ENCODE data around the gene LITAF.
"Not testable (repeated sequence)": the region's sequence is repeated elsewhere in the genome, so short reads cannot be mapped to it uniquely, and the experiment has no call there.

The LITAF gene

GRCh38 chr16:11621539-11621919, 34.8 kb upstream of the LITAF start:
- DNase-seq (ENCODE audit: low read depth in 2 of 2, low spot score in 1 of 2): no peak

DNA sequence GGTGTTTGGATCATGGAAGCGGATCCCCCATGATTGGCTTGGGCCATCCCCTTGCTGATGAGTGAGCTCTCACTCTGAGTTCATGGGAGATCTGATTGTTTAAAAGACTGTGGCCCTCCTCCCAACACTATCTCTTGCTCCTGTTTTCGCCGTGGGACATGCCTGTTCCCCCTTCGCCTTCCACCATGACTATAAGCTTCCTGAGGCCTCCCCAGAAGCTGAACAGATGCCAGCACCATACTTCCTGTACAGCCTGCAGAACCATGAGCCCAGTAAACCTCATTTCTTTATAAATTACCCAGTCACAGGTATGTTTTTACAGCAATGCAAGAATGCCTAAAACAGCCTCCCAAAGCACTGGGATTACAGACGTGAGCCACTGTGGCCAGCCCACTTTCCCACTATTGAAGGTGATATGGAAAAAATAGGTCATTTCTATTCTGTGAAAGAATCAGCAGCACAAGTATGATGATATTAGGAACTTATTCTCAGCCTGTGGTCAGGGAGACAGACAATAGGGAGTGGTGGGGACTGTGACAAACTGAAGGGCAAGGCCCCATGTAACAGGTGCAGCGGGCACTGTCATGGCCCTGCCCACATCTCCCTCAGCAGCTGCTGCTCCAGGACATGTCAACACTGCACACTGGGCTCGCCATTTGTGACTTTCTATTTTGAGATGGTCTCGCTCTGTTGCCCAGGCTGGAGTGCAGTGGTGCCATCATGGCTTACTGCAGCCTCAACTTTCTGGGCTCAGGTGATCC, 33.7 kb upstream of the LITAF start:
- DNase-seq (ENCODE audit: low read depth in 2 of 2, low spot score in 1 of 2): no peak

GRCh38 chr16:11619327-11619851, 32.7 kb upstream of the LITAF start:
- DNase-seq (ENCODE audit: low read depth in 2 of 2, low spot score in 1 of 2): no peak

GRCh38 chr16:11618107-11618717, 31.5 kb upstream of the LITAF start:
- DNase-seq (ENCODE audit: low read depth in 2 of 2, low spot score in 1 of 2): no peak

- DNase-seq (ENCODE audit: low read depth in 2 of 2, low spot score in 1 of 2): no peak
These were observed 29.2 kb upstream of the LITAF start for GRCh38 chr16:11615748-11616447.

- DNase-seq (ENCODE audit: low read depth in 2 of 2, low spot score in 1 of 2): no peak
These were observed 28.0 kb upstream of the LITAF start for GRCh38 chr16:11614587-11615175.

DNA sequence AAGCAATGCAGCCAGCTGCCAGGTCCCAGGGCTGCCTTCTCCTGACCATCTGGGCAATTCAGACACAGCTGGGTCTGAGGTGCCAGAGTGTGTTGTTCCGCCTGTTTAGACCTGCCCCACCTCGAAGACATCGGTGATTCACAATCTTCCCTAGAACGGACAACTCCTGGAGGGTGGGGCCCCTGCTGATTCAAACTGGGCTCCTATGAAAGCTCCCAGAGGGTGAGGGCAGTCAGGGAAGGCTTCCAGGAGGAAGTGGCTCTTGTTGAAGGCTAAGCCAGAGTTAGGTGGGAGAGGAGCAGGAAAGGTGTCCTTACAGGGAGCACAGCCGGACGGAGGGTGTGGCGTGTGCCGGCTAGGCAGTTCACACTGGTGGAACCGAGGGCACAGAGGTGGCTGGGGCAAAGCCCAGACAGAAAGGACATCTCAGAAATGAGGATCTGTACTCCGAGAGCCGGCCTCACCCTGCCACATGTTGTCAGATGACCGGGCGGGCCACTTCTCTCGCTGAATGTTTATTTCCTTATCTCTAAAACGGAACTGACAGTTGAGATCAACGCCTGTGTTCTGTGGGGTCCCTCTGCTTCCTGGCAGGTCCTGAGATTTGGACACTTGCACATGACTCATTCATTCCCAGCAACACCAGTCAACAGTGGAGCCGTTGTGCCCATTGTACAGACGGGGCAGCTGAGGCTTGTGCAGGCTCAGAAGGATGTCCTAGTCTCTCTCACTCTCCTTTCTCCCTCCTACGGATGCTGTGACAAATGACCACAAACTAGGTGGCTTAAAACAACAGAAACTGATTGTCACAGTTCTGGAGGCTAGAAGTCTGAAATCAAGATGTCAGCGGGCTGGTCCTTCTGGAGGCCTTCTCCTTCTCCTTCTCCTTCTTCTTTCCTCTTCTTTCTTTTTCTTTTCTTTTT, 26.9 kb upstream of the LITAF start:
- peak in 1 of 2 donors; percentile 11 for DNase-seq (ENCODE audit: low read depth in 2 of 2, low spot score in 1 of 2)

GRCh38 chr16:11612665-11613025, 25.9 kb upstream of the LITAF start:
- no peak for DNase-seq (ENCODE audit: low read depth in 2 of 2, low spot score in 1 of 2)

DNA sequence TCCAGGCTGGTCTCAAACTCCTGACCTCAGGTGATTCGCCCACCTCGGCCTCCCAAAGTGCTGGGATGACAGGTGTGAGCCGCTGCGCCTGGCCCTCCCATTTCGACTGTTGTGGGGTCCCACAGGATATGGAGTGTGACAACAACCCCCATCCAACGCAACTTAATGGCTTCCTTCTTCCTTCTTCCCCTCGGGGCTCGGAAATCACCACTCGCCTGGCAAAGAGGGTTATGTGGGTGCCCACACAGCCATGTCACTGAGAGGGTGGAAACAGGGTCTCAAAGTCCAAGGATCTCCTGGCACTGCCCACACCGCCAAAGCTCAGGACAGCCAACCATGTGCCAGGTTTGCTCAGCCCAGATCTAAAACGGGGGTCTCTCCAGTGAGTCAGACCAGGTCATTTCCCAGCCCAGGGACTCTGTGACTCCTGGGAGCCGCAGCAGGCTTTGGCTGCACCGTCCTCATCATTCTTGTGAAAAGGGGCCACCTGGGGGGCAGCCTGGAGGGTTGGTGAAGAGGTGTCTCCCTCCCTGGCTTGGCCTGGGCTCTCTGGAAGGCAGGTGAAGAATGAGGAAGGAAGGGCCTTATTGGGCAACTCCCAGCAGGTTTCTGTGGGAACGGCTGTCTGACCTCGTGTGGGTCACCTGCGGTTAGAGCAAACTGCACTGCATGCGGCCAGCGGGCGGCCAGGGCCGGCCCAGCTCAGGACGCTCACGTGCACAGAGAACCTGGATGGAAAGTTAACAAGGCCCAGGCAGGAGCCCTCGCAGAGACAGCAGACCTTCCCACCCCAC, 25.3 kb upstream of the LITAF start:
- DNase-seq (ENCODE audit: low read depth in 2 of 2, low spot score in 1 of 2): no peak

GRCh38 chr16:11610580-11610979, 23.9 kb upstream of the LITAF start:
- DNase-seq (ENCODE audit: low read depth in 2 of 2, low spot score in 1 of 2): no peak

- DNase-seq (ENCODE audit: low read depth in 2 of 2, low spot score in 1 of 2): no peak
These were observed 23.4 kb upstream of the LITAF start for GRCh38 chr16:11610121-11610505.

DNA sequence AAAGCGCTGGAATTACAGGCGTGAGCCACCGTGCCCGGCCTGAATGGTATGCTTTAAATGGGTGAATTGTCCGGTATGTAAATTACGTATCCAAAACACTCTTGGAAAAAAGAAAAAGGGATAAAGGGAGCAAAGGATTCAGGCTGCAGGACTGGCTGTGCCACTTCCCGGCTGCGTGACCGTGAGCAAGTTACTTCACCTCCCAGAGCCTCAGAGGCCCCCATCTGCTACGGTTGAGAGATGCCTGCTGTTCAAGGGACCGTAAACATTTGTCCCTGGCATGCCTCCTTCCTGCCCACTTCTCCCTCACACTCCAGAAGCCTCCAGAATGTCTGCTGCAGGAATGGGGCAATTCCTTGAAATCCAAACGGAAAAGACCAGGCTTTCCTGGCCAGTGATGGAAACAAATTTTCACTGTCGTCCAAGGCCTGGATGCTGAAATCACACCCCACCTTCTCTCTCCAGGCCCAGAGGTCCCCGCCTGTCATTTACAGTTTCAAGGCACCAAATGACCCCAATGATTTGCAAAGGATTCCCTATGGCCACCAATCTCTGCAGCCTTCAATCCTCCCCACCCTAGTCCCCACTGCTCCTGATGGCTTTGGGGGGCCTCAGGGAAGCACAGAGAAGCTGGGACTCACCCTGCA, 22.9 kb upstream of the LITAF start:
- DNase-seq (ENCODE audit: low read depth in 2 of 2, low spot score in 1 of 2): no peak

- DNase-seq (ENCODE audit: low read depth in 2 of 2, low spot score in 1 of 2): no peak
These were observed 19.2 kb upstream of the LITAF start for GRCh38 chr16:11605891-11606290.

DNA sequence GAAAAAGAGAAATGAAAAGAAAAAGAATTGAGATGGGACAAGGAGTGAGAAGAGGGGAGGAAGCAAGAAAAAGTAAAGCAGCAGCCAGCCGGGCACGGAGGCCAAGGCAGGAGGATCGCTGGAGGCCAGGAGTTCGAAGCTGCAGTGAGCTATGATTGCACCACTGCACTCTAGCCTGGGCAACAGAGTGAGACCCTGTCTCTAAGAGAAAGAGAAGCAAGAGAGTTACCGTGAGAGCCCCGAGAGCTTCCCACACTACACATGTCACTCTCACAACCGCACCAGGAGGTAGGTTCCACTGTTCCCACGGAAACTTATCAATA, 18.8 kb upstream of the LITAF start:
- DNase-seq (ENCODE audit: low read depth in 2 of 2, low spot score in 1 of 2): no peak

DNA sequence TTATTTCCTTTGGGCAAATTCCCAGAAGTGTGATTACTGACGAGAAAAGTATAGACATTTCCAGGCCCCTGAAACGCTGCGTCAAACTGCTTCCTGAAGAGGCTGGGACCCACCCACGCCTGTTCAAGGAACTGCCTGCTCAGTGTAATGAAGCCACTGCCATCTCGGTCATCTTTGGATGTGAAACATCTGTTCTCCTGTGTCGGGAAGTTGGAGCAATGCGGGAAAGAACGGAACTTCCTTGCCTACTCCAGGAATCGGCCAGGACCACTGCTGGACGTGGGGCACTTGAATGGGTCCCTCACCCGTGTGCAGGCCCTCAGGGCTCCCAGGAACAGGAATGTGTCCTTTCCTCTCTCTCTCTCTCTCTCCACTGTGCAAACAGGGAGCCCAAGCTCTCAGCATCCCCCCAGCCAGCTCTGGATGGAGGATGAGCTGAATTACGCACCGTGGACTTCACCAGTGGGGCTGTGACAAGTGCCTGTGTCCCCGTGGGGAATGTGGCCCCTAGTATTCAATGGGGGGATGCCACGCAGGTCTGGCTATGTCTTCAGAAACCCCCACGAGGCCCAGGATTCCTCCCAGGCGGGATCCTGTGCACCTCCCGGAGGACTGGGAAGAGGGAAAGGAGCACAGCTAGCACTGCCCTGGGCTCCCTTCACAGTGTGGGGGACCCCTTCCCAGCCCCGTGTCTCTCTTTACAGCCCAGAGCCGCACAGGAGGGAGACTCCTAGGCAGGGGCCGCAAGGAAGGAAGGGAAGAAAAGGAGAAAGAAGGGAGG, 18.3 kb upstream of the LITAF start:
- DNase-seq (ENCODE audit: low read depth in 2 of 2, low spot score in 1 of 2): no peak

GRCh38 chr16:11604296-11604695, 17.6 kb upstream of the LITAF start:
- DNase-seq (ENCODE audit: low read depth in 2 of 2, low spot score in 1 of 2): not testable (repeated sequence)

DNA sequence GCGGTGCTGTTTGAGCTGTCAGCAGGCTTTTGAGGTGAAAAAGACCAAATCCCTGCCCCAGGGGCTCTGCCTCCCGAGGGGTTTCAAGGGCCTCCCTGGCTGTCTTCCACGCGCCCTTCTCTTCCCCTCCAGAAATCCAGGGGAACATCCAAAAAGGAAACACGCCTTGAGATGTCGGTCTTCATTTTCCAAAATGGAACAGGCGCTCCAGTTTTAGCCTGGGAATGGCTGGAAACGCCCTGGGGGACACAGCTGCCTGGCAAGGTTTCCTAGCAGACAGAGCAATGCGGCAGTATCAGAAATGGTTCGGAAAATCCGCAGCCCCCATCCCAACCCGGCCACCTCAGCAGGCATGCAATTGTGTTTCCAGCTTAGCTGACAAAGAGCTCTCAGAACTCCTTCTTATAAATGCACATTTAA, 16.6 kb upstream of the LITAF start:
- DNase-seq (ENCODE audit: low read depth in 2 of 2, low spot score in 1 of 2): no peak

GRCh38 chr16:11602321-11602720, 15.6 kb upstream of the LITAF start:
- no peak for DNase-seq (ENCODE audit: low read depth in 2 of 2, low spot score in 1 of 2)

- no peak for DNase-seq (ENCODE audit: low read depth in 2 of 2, low spot score in 1 of 2)
These were observed 15.2 kb upstream of the LITAF start for GRCh38 chr16:11601911-11602310.

Data from stimulated activated CD8-positive, alpha-beta memory T cell treated with anti-CD3 and anti-CD28 coated beads, Interleukin-4, amount 100 ng/mL, for 1 hour (primary cell).